GM19025 (cell line): ENCODE data around the gene SF3B4.
"Not testable (repeated sequence)": the region's sequence is repeated elsewhere in the genome, so short reads cannot be mapped to it uniquely, and the experiment has no call there.

Experiments used
- ATAC-seq: cut with Tn5 transposase; IDR thresholded peaks from one replicate; pipeline ENCODE4 v1.9.1; 2021; ENCODE audit warnings: mild to moderate bottlenecking, low read depth, moderate library complexity; ENCODE audit not compliant: unreplicated experiment

Gene SF3B4, protein sequence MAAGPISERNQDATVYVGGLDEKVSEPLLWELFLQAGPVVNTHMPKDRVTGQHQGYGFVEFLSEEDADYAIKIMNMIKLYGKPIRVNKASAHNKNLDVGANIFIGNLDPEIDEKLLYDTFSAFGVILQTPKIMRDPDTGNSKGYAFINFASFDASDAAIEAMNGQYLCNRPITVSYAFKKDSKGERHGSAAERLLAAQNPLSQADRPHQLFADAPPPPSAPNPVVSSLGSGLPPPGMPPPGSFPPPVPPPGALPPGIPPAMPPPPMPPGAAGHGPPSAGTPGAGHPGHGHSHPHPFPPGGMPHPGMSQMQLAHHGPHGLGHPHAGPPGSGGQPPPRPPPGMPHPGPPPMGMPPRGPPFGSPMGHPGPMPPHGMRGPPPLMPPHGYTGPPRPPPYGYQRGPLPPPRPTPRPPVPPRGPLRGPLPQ

GRCh38 chr1:149927563-149928400, at the start of gene SF3B4:
Gene SF3B4, minus strand, starts transcription at chr1:149927803. Its CDS starts 44 bp downstream, at chr1:149927759.
- peak; percentile 88 for ATAC-seq

DNA sequence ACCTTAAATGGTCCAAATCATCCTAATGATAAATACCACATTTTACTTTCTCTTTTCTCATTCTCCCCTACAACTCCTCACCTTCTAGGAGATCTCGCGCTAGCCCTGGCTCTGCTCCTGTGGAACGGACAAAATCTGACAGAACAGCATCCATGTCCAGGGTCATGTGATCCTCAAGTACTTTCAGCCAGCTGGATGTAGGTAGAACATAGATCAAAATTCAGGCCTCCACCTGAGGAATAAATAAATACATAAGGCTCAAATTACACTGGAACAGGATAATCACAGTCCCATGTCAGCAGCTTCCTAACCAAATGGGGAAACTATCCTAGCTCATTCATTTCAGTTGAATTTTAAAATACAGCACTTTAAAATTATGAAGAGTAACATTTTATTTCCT, 49.7 kb upstream of the SF3B4 start:
- ATAC-seq = no peak

GRCh38 chr1:149972547-149972946, 44.9 kb upstream of the SF3B4 start:
- no peak for ATAC-seq

DNA sequence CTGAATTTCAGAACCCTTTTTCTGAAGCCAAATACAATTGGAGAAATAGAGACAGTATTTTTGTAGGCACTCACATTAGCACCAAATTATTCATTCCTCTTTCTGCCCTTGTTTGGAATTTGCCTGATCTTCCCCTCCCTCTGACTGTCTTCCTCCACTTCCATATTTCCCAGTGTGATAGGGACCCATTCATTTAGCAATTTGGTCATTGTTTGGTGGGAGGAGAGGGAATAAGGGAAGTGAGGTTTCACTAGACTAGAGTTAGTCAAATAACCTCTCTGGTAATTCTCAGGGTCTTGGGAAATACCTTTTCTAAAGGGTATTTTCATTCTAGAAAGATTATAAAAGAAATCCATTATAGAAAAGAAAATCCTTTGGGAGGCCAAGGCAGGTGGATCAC, 40.0 kb upstream of the SF3B4 start:
- ATAC-seq = no peak

DNA sequence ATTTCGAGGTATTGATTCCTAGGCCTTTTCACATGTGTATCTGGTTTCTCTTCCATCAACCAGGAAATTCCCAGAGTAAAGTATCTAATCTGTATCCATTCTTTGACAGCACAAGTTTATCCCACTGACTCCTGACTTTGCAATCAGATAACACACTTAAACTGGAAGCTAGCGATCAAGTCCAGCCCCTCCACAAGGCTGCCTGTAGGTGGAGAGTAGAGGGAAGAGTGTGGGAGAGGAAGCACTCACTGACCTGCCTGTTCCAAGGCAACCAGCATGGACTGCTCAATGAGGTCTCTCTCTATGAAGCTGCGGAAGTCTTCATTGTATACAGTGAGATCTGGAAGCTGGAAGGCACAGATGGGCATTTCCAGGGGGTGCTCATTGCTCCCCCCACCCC, 39.4 kb upstream of the SF3B4 start:
- ATAC-seq = no peak

DNA sequence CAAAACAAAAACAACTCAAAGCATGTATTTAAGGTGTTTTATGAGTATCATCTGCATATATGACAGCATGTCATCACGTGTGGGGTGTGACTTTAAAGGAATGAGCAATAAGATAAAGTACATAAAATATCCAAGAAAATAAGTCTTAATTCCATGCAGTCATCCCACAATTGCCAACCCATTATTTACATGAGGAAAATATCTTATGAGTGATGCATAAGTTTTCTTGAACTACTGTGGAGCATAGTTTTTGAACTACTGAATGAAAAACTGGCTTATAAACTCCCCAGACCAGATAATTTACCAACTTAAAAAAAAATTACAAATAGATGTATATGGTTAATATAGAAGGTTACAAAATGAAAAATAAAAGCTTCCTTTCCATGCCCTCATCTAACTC, 38.8 kb upstream of the SF3B4 start:
- ATAC-seq = no peak

DNA sequence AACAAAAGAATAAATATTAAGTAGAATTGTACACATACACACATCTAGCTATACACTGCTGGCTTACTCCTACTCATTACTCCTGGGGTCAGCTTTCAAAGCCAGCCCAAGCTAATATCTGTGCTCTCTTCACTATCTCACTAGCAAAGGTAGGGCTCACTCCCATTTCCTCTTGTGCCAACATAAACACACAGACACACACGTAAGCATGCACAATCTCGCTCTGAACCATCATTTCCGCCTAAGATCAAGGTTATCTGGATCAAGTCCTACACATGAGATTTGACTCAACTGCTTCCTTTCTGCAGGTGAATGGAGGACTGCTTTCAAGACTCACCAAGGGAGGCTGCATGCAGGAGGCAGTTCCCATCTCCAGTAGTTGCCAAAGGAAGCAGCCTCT, 37.8 kb upstream of the SF3B4 start:
- no peak for ATAC-seq

GRCh38 chr1:149963358-149963757, 35.8 kb upstream of the SF3B4 start:
- no peak for ATAC-seq

- no peak for ATAC-seq
Observed at GRCh38 chr1:149962736-149963135, 35.1 kb upstream of the SF3B4 start.

DNA sequence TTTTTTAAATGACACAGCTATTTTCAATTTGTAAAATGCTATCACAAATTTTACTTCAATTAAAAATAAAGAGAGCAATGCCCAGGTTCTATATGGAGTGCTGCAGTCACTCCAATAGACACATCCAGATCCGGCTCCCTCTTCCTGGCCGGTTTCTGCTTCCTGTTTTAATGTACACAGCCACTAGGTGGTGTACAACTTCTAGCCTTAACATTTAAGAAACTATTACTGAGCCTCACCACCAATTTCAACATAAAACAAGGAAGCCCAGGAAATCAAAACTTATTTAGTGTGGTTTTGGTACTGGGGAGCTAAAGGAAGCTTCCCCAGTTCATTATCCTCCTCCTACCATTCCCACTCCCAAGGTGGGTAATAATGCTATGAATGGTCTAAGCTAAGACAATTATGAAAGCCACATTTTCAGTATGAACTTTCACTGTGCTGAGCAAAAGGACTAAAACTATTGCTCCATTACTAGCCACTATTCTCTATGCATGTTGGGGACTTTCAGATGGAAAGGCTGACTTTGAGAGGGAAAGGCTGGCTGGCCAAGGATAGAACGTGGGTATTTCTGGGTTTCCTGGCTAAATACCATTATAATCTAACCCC, 34.5 kb upstream of the SF3B4 start:
- no peak for ATAC-seq

GRCh38 chr1:149957548-149957947, 29.9 kb upstream of the SF3B4 start:
- ATAC-seq = not testable (repeated sequence)

- no peak for ATAC-seq
Observed at GRCh38 chr1:149949911-149950310, 22.3 kb upstream of the SF3B4 start.

GRCh38 chr1:149945206-149945605, 17.6 kb upstream of the SF3B4 start:
- no peak for ATAC-seq

DNA sequence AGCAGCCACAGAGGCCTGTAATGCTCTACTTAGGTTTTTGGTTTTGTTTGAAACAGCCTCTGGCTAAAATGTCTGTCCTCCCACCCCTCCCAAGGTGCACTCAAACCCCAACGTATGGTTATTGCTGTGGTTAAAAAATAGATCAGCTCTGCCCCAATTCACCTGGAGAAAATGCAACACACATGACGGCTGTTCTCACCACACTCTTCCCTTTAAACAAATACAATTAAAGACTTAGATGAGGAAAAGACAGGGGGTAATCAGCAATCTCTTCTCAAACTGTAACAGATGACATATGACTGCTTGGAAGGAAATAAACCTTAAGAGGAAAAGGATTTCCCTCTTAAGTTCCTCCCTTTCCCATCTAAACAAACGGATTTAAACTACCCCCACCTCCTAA, 15.3 kb upstream of the SF3B4 start:
- ATAC-seq = no peak

DNA sequence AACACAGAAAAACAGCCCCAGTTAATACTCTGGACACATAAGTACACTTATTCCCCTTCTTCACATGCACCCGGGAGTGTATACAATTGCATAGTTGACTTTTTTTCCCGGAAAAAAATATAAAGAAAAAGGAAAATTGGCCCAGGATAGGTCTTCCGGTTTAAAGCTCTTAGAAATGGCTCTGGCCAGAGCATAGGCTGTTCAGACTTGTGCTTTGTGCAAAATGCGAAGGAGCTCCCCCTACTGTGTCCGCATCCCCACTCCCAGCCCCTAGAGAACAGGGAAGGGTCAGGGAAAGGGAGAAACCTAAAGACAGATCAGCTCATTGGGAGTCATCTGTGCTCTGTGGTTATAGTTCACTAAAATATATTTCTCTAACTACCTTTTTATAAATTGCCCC, 14.6 kb upstream of the SF3B4 start:
- ATAC-seq = no peak

DNA sequence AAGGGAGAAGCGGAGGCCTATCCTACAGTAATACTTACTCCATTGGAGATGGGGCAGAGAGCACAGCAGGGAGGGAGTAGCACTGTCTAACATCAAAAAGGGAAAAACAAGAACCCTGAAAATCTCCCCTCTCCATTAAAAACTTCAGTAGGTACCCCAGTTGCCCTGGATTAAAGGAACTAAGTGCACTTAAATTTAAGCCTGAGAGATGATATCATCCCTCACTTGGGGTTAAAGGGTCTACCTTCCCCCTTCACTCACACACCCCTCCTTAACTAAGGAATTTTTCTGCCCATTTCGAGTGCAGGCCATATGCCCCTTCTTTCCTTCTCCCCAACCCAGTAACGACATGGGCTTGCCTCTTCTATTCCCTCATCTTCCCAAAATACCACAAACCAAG, 12.8 kb upstream of the SF3B4 start:
- ATAC-seq = no peak

- ATAC-seq = not testable (repeated sequence)
Observed at GRCh38 chr1:149938668-149939003, 11.0 kb upstream of the SF3B4 start.

DNA sequence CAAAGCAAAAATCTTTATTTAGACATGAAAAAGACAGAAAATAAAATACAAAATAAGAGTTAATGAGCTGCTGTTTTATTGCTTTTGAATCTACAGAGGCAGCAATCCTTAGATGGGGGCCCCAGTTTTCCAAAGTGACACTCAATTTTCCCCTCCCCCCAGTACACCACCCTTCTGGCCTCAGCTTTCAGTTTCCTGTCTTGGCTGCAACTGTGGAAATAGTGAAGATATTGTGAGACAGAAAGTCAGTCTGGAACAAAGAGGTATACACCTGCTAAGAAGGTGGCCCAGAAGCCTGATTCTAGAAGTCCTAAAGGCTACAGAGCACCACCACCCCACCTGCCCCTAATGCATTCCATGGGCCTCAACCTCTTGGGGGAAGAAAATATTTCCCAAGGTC, 10.2 kb upstream of the SF3B4 start:
- ATAC-seq = no peak

- no peak for ATAC-seq
Observed at GRCh38 chr1:149936992-149937705, 9.5 kb upstream of the SF3B4 start.

DNA sequence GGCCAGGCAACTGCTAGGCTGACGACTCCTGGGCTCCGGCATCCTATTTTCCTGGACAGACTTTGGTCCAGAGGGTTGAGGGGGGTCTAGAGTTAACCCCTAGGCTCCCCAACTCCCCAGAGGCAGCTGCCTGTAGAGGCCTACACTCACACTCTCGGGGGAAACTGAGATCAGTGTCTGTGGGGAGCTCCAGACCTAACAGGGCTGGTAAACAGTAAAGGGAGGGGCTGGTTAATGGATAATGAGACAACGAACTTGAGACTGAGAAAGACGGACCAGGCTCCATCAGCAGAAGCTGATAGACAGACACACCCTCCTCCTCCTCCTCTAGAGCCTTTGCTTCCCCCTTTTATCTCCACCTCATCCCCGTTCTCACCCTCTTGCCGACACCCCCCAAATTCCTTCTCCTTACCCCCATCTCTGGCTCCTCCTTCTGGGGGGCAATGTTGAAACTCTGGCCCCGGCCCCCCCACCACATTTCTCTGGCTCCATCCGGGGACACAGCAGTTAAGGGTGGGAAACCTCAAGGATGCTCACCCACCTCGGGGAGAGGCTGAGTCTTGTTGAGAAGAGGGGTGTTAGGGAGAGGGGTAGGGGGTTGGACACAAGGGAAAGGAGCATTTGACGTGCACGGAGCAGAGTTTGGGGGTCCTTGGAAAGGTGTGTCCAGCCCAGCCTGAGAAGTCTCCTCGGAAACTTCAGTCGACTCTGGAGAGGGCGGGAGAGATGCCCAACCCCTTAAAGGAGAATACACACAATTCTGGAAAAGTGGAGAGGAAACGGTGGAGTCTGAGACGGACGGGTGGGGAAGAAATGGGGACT, 8.8 kb upstream of the SF3B4 start, which contains the start of gene MTMR11:
Gene MTMR11 (minus strand): TSS at position 710 of the 822 bp plus-strand sequence. CDS start 232 bp downstream, at position 478.
- ATAC-seq = no peak
